CD8-positive, alpha-beta T cell (primary cell): ENCODE results near the gene TAAR1. TPM values are rescaled to one million over a fixed set of nuclear protein-coding genes. Genes with fewer than 3 reads are reported as not detected.

Source experiments
- total RNA-seq, 46 experiments: library from RNA in 2 of 46; stranded (reverse) in 2 of 46; gene quantifications; one replicate each; pipeline ENCODE4 v1.2.3 and lab custom pipeline; 2021 to 2026

Gene TAAR1
- total RNA-seq, 2 experiments from 2014 or later, result not detected

Other genes starting within 250 kb of the TAAR1 start
- gene STX7, start 146.1 kb downstream of the TAAR1 start, total RNA-seq, result 1 to 10 TPM; 5.4 to 5.5 TPM
- gene TAAR9, start 120.9 kb downstream of the TAAR1 start, total RNA-seq, result not detected
- not detected for gene TAAR8, start 106.5 kb downstream of the TAAR1 start, total RNA-seq
- gene TAAR6, start 88.9 kb downstream of the TAAR1 start, total RNA-seq, result not detected
- not detected for gene TAAR5, start 69.4 kb downstream of the TAAR1 start, total RNA-seq
- not detected for gene TAAR2, start 34.9 kb downstream of the TAAR1 start, total RNA-seq
- not detected for gene VNN1, start 54.9 kb upstream of the TAAR1 start, total RNA-seq
- gene VNN2, start 98.7 kb upstream of the TAAR1 start, total RNA-seq, result 1 to 10 TPM; 8.0 to 8.3 TPM
- gene SLC18B1, start 139.5 kb upstream of the TAAR1 start, total RNA-seq, result 10 to 100 TPM in 1 of 2 experiments, 1 to 10 TPM in 1; 10.0 to 11.8 TPM
- 1,000 to 10,000 TPM; 3,006 to 3,159 TPM for gene RPS12, start 155.4 kb upstream of the TAAR1 start, total RNA-seq